Nephron progenitor cell (in vitro differentiated cells): ENCODE data around the gene FFAR1.

Experiments used
- DNase-seq: peaks from one replicate; pipeline ENCODE4 v3.0.0; 2021
- H3K27ac Mint-ChIP-seq: 2 replicates; pipeline ENCODE4 v1.8.0; 2021; ENCODE audit warnings: mild to moderate bottlenecking, moderate library complexity, mixed read lengths
- H3K27me3 Mint-ChIP-seq: 2 replicates; pipeline ENCODE4 v1.8.0; 2021; ENCODE audit warnings: mild to moderate bottlenecking, low read depth, mixed read lengths; ENCODE audit not compliant: poor library complexity
- H3K36me3 Mint-ChIP-seq: 2 replicates; pipeline ENCODE4 v1.8.0; 2021; ENCODE audit warnings: low read depth, mixed read lengths
- H3K4me1 Mint-ChIP-seq: 2 replicates; pipeline ENCODE4 v1.8.0; 2021; ENCODE audit warnings: mixed read lengths
- H3K4me3 Mint-ChIP-seq: 2 replicates; pipeline ENCODE4 v1.8.0; 2021; ENCODE audit warnings: mild to moderate bottlenecking, moderate library complexity, mixed read lengths
- H3K9me3 Mint-ChIP-seq: 2 replicates; pipeline ENCODE4 v1.8.0; 2021; ENCODE audit warnings: mild to moderate bottlenecking, moderate library complexity, mixed read lengths
- CTCF ChIP-seq: fragments of 200-600 bp; sonication (generic); IDR thresholded peaks from 2 replicates; pipeline ENCODE4 v1.5.0; 2021; ENCODE audit warnings: antibody characterized with exemption

The FFAR1 gene

GRCh38 chr19:35350591-35350990, 2.9 kb downstream of the FFAR1 start:
- no peaks in the 10 kb centered on the region for H3K9me3 Mint-ChIP-seq
- peak; percentile 60 for DNase-seq
- H3K27ac Mint-ChIP-seq = no peak overlapping the region
- no peak overlapping the region for H3K4me3 Mint-ChIP-seq
- peaks cover 62% of the 10 kb centered on the region for H3K4me1 Mint-ChIP-seq
- H3K27me3 Mint-ChIP-seq = peaks cover 32% of the 10 kb centered on the region
- TF ChIP-seq CTCF = no peak
- H3K36me3 Mint-ChIP-seq = no peaks in the 10 kb centered on the region

- Mint-ChIP-seq H3K27ac (no peak overlapping the region), H3K9me3 (no peaks in the 10 kb centered on the region), H3K27me3 (peaks cover 27% of the 10 kb centered on the region), H3K4me3 (no peak overlapping the region), H3K4me1 (peaks cover 60% of the 10 kb centered on the region), H3K36me3 (no peaks in the 10 kb centered on the region)
- DNase-seq = no peak
- TF ChIP-seq CTCF = no peak
Observed at GRCh38 chr19:35351411-35352176, 3.9 kb downstream of the FFAR1 start.

GRCh38 chr19:35352177-35352447, 4.4 kb downstream of the FFAR1 start:
- Mint-ChIP-seq H3K4me1 (peaks cover 57% of the 10 kb centered on the region), H3K4me3 (no peak overlapping the region), H3K9me3 (no peaks in the 10 kb centered on the region), H3K36me3 (no peaks in the 10 kb centered on the region), H3K27me3 (peaks cover 21% of the 10 kb centered on the region), H3K27ac (no peak overlapping the region)
- no peak for DNase-seq
- no peak for TF ChIP-seq CTCF

GRCh38 chr19:35352448-35353304, 5.0 kb downstream of the FFAR1 start:
- Mint-ChIP-seq H3K36me3 (no peaks in the 10 kb centered on the region), H3K9me3 (no peaks in the 10 kb centered on the region), H3K4me3 (peak overlapping the region; percentile 30), H3K27me3 (peaks cover 19% of the 10 kb centered on the region), H3K27ac (no peak overlapping the region), H3K4me1 (peaks cover 54% of the 10 kb centered on the region)
- peak; percentile 77 for TF ChIP-seq CTCF
- peak; percentile 72 for DNase-seq

GRCh38 chr19:35353635-35354034, 5.9 kb downstream of the FFAR1 start:
- Mint-ChIP-seq H3K4me1 (peaks cover 47% of the 10 kb centered on the region), H3K9me3 (no peaks in the 10 kb centered on the region), H3K4me3 (no peak overlapping the region), H3K36me3 (no peaks in the 10 kb centered on the region), H3K27me3 (peaks cover 19% of the 10 kb centered on the region), H3K27ac (no peak overlapping the region)
- no peak for TF ChIP-seq CTCF
- DNase-seq = no peak
